ENCODE data around the gene MGST3. TPM values are rescaled to one million over a fixed set of nuclear protein-coding genes. Genes with fewer than 3 reads are reported as not detected.

The MGST3 gene
- total and polyA plus RNA-seq, 2 of the 4 experiments (the other 2 are of a cell fraction): 159 to 213 TPM

- H3K4me3 ChIP-seq (ENCODE audit: insufficient read depth, low read depth, low read length): no peak overlapping the region
- H3K79me1 ChIP-seq (ENCODE audit: low read depth in 1 of 2, low read length in 2 of 2): peaks cover 14 to 20% of the 10 kb centered on the region in 2 experiments; a peak in 3 of 4 replicates
- no peak overlapping the region for H4K8ac ChIP-seq (ENCODE audit: low read depth in 2 of 2, low read length in 2 of 2)
- WGBS, 2 experiments (ENCODE audit: extremely low coverage in 2 of 2, insufficient read length in 1 of 2): no CpG with 5 or more reads among the region's 1 CpG
- in situ Hi-C loops (cut with MboI; ENCODE audit: low sequenced_read_pairs) (no loop called here), dilution Hi-C loops (cut with HindIII; ENCODE audit: low sequenced_read_pairs, unreplicated experiment) (no loop called here), intact Hi-C loops (cut with micrococcal nuclease) (no loop called here)
- no peaks in the 10 kb centered on the region for H4K20me1 ChIP-seq (ENCODE audit: insufficient read depth, low read length)
- H3K4ac ChIP-seq (ENCODE audit: low read depth, low read length): no peak overlapping the region
- H3K27ac ChIP-seq (ENCODE audit: insufficient read depth, low read length): no peak overlapping the region
- H2BK5ac ChIP-seq (ENCODE audit: low read depth, low read length, poor library complexity, severe bottlenecking): no peak overlapping the region
- no peak overlapping the region for H2AK5ac ChIP-seq (ENCODE audit: low read depth, low read length)
- H3K4me2 ChIP-seq (ENCODE audit: low read depth, low read length): no peak overlapping the region
- no peak overlapping the region for H3K56ac ChIP-seq (ENCODE audit: extremely low read depth, insufficient read depth, low read length)
- H3K27me3 ChIP-seq (ENCODE audit: control insufficient read depth, insufficient read depth, low read length): no peaks in the 10 kb centered on the region
- no peak overlapping the region for H3K23ac ChIP-seq (ENCODE audit: low read depth, low read length)
- H3K9me1 ChIP-seq (ENCODE audit: insufficient read depth, low read length): no peaks in the 10 kb centered on the region; the same call in 1 of the 2 replicates
- no peak overlapping the region for H2BK15ac ChIP-seq (ENCODE audit: low read depth, low read length)
- no peak overlapping the region for H2AK9ac ChIP-seq (replicated peaks; ENCODE audit: low read depth, low read length, poor library complexity)
- no peak overlapping the region for H2BK20ac ChIP-seq (ENCODE audit: low read depth, low read length)
- H2AFZ ChIP-seq (replicated peaks; ENCODE audit: low read length, poor library complexity): no peak overlapping the region
- H3K9me3 ChIP-seq (ENCODE audit: control insufficient read depth, insufficient read depth, low read length): no peaks in the 10 kb centered on the region
- H3K18ac ChIP-seq (ENCODE audit: low read depth, low read length): no peak overlapping the region
- no peak overlapping the region for H2BK120ac ChIP-seq (ENCODE audit: low read depth, low read length)
- POLR2A ChIA-PET (ENCODE audit: unreplicated experiment): no interaction called here
- CTCF ChIA-PET: interaction anchor here (0.6 kb wide), 1 partner anchor 64 kb away, joined by 4 read pairs; no protein-coding TSS in a partner anchor
- no TSS peak for BruUV-seq (replicated peaks)
- peaks cover 32% of the 10 kb centered on the region for H3K36me3 ChIP-seq (ENCODE audit: control insufficient read depth, insufficient read depth, low read length)
- H4K5ac ChIP-seq (ENCODE audit: low read depth, low read length): no peak overlapping the region
- H3K4me1 ChIP-seq (ENCODE audit: control insufficient read depth, insufficient read depth, low read length): no peaks in the 10 kb centered on the region
- ATAC-seq (ENCODE audit: low read depth) (no peak), DNase-seq (no peak)
- H4K91ac ChIP-seq (ENCODE audit: insufficient read depth, low read depth, low read length): no peak overlapping the region
- H3K14ac ChIP-seq (replicated peaks; ENCODE audit: low read depth, low read length): no peak overlapping the region
- no peak overlapping the region for H3K9ac ChIP-seq (ENCODE audit: low read depth, low read length)
- TF ChIP-seq MAZ (IDR thresholded peaks at IDR 0.05; ENCODE audit: borderline replicate concordance, low read depth, low read length): no peak
- no peak for TF ChIP-seq CTCF (conservative IDR thresholded peaks at IDR 0.05; ENCODE audit: low read depth, low read length)
- no peak for TF ChIP-seq CEBPB (IDR thresholded peaks at IDR 0.05; ENCODE audit: low read depth, low read length)
- TF ChIP-seq FOS (IDR thresholded peaks at IDR 0.05; ENCODE audit: low read depth, low read length): no peak
- no peak for TF ChIP-seq CHD1 (IDR thresholded peaks at IDR 0.05; ENCODE audit: low read depth, low read length)
- TF ChIP-seq POLR2A (IDR thresholded peaks at IDR 0.05; ENCODE audit: low read depth, low read length): no peak
- TF ChIP-seq SMC3 (IDR thresholded peaks at IDR 0.05; ENCODE audit: low read depth, low read length): no peak
- TF ChIP-seq MXI1 (IDR thresholded peaks at IDR 0.05; ENCODE audit: borderline replicate concordance, low read depth, low read length): no peak
- no peak for TF ChIP-seq NFE2L2 (IDR thresholded peaks at IDR 0.05; ENCODE audit: low read depth, low read length)
- TF ChIP-seq RCOR1 (IDR thresholded peaks at IDR 0.05; ENCODE audit: insufficient replicate concordance, low read length): no peak
- no peak for TF ChIP-seq ELK1 (IDR thresholded peaks at IDR 0.05; ENCODE audit: borderline replicate concordance, low read depth, low read length)
- TF ChIP-seq RAD21 (IDR thresholded peaks at IDR 0.05; ENCODE audit: low read length): no peak
- TF ChIP-seq BHLHE40 (IDR thresholded peaks at IDR 0.05; ENCODE audit: low read depth, low read length): no peak
- TF ChIP-seq RFX5 (IDR thresholded peaks at IDR 0.05; ENCODE audit: low read depth, low read length): no peak
These were observed 48.4 kb downstream of the MGST3 start for GRCh38 chr1:165679282-165680036.
